Gastroesophageal sphincter (tissue), 3 donors: ENCODE results near the gene TMX4.

ENCODE experiments used
- EP300 ChIP-seq: sonication (generic); formaldehyde crosslinking; IDR thresholded peaks from one replicate; pipeline ENCODE4 v1.6.1; 2017; ENCODE audit warnings: antibody characterized with exemption, mild to moderate bottlenecking
- POLR2A ChIP-seq, 2 donors: fragments of 450-650 bp; IDR thresholded peaks; one replicate each; pipeline ENCODE4 v1.6.1; 2017; ENCODE audit warnings: antibody characterized with exemption in 2 of 2, mild to moderate bottlenecking in 2 of 2, moderate library complexity in 1 of 2
- TF ChIP-seq, protein P1 (sequence below), 4 experiments: fragments of 200-600 bp in 2 of 4; fragments of 450-650 bp in 2 of 4; sonication (generic) in 1 of 4; IDR thresholded peaks; one replicate each; pipeline ENCODE4 v1.5.1; 2017 to 2019; ENCODE audit warnings: antibody characterized with exemption in 4 of 4, mild to moderate bottlenecking in 2 of 4, moderate library complexity in 2 of 4

DNA sequence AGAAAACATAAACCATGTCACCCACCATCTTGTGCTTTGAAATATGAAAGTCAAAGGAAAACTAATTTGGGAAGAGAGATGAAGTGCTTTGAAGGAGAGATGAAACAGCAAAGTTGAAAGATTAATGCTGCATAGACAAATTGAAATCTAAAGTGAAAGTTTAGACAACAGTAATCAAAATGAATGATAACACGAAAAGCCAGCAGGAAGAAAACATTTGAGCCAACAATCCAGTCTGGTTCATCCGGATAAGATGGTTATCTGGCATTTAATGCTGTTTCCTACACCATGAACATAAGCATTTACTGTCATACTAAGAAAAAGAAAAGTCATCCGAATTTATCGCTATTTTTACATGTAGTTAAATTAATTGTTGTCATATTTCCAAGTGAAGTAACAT is 79.9 kb downstream of the TMX4 start:
- TF ChIP-seq, protein P1, sequence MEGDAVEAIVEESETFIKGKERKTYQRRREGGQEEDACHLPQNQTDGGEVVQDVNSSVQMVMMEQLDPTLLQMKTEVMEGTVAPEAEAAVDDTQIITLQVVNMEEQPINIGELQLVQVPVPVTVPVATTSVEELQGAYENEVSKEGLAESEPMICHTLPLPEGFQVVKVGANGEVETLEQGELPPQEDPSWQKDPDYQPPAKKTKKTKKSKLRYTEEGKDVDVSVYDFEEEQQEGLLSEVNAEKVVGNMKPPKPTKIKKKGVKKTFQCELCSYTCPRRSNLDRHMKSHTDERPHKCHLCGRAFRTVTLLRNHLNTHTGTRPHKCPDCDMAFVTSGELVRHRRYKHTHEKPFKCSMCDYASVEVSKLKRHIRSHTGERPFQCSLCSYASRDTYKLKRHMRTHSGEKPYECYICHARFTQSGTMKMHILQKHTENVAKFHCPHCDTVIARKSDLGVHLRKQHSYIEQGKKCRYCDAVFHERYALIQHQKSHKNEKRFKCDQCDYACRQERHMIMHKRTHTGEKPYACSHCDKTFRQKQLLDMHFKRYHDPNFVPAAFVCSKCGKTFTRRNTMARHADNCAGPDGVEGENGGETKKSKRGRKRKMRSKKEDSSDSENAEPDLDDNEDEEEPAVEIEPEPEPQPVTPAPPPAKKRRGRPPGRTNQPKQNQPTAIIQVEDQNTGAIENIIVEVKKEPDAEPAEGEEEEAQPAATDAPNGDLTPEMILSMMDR (IDR thresholded peaks at IDR 0.05) = no peak
- TF ChIP-seq POLR2A (IDR thresholded peaks at IDR 0.05) (no peak), EP300 (no peak)
